Activated naive CD4-positive, alpha-beta T cell treated with Interleukin-2 at 50 U/mL for 16 hours (primary cell): Measurements from ENCODE around the gene AKR1C8.
"Not testable (repeated sequence)": the region's sequence is repeated elsewhere in the genome, so short reads cannot be mapped to it uniquely, and the experiment has no call there.

ENCODE experiments used
- DNase-seq: peaks from one replicate; pipeline ENCODE4 v3.0.0-alpha.2; 2020

The AKR1C8 gene

DNA sequence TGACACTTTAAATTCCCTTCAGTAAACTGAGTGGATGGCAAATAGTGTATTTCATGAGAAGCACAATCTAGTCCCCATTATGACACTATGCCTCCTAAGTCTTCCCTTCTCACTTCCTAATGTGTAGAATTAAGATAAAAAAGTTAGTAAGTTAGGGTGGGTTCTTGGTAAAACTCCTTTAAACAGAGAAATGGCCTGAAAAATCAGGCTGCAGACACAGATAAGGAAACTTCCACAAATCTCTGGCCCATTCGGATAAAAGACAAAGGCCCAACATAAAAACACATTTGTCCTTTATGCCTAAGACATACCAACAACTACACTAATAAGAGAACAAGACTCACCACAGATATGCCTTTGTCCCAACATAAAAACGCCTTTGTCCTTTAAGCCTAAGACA is 21.5 kb downstream of the AKR1C8 start:
- no peak for DNase-seq

DNA sequence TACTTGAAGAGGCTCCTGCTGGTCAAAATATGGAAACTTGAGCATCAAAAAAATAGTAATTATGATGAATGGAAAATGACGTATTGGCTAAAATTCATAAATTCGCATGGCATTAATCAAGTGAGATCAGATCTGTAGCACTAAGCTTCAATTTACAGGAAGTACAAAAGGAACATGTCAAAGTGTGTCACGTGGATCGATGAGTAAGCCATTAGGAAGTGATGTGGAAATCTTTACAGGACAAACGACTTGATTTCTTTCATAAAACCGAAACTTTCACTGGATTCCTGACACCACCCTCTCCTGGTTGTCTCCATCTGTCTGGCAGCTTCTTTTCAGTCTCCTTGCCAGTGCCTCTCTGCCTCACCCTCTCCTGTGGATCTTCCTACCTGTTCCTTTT is 25.8 kb downstream of the AKR1C8 start:
- DNase-seq = no peak

DNA sequence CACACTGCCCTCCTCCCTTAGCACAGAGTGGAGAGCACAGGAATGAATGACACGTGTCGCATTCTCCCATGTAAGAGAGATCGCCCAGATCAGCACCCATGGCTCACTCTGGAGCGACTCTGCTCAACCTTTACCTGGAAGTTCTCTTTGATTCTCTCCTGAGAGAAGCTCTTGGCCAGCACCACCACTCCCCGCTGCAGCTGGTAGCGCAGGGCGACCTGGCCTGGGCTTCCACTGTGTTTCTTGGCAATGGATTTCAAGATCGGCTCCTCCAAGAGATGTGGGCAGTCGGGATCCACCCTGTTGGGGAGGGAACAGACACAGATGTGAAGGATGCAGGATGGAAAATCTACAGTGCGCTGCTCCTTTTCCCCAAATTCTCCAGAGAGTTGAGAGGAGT is 27.4 kb downstream of the AKR1C8 start:
- no peak for DNase-seq

DNA sequence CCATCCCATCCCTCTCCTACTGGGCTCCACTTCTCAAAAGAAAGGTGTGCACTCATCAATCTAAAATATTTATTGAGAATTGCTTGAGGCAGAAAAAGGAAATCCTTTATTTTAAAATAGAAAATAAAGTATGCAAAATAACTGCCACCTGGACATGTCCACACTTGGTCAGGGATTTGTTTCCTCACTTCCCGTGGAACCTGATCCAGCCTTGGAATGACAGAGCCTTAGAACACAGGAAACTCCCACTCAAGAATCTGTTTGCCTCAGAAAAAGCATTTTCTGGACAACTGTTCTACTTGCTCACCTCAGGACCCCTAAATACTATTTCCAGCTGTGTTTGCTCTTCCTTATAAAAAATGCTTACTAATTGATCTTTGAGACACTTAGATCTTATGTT is 29.0 kb downstream of the AKR1C8 start:
- no peak for DNase-seq

DNA sequence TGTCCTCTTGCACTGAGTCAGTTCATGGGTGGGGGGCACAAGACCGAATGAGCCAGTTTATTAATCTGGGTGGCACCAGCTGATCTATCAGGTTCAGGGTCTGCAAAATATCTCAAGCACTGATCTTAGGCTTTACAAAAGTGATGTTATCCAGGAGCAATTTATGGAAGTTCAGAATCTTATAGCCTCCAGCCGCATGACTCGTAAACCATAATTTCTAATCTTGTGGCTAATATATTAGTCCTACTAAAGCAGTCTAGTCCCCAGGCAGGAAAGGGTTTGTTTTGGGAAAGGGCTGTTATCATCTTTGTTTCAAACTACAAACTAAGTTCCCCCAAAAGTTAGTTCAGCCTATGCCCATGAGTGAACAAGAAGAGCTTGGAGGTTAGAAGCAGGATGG is 33.9 kb downstream of the AKR1C8 start:
- no peak for DNase-seq

DNA sequence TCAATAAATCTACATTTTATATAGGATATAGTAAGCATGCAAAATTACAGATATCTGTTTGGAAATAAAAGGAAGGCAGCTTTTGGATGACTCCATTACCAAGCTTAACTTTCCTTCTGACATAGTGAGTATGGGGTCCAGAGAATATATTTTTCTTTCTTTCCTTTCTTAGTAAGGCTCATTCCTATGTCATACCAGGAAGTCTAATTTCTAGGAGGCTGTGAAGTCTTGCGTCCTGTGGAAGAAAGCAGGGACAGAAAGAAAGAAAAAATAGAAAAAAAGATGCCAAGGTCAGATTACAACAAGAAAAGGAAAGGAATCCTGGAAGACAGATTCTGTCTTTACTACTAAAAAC is 36.3 kb downstream of the AKR1C8 start:
- DNase-seq = no peak

DNA sequence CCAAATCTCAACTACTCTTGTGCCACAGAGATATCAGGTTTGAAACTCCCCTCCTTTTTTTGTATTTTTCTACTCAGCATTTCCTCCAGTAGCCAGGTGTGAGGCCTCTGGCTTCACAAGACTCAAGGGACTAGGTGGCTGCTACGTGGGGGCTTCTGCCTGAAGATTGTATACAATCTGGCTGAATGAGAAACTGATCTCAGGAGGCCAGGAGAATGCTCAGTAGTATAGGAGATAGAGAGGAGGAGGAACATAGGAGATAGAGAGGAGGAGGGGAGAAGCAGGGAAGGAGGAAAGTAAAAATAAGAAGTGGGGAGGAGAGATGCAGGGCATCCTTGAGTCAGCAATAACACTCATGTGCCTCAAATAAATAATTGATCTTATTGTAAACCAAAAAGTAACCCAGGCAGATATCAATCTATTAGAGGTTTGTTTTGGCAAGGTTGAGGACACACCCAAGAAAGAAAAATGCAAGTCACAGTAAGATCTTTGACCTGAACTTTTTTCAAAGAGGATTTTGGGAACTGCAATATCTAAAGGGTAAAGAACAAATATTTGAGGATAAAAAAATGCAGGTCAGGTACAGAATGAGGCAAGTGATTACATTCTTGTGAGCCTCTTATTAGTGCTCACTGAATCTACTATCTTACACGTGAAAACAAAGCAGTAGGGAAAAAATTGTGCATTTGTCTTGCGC is 36.8 kb downstream of the AKR1C8 start:
- DNase-seq = no peak

DNA sequence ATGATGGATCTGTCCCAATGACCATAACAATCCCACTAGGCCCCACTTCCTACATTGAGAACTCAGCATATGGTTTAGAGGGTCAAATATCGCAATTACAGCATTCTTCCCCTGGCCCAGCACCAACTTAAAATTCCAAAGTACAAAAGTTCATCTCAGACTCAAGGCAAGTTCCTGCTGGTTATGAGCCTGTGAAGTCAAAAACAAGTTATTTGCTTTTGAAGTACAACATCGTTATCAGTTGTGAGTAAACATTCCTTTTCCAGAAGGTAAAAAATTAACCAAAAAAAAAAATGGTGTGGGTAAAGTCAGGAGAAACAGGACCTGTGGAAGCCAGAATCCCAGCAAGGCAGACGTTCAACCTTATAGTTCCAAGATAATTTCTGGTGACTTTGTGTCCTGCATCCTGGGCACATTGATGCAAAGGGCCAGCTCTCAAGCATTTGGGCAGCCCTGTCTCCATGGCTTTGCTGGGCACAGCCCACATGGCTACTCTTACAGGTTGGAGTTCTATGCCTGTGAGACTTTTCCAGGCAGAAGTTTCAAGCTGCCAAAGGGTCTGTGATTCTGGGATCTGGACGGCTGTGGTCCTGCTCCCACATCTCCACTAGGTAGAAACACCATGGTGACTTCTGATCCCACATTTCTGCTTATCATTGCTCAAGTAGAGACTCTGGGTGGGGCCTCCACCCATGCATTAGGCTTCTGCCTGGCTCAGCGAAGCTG is 37.5 kb downstream of the AKR1C8 start:
- DNase-seq = no peak

DNA sequence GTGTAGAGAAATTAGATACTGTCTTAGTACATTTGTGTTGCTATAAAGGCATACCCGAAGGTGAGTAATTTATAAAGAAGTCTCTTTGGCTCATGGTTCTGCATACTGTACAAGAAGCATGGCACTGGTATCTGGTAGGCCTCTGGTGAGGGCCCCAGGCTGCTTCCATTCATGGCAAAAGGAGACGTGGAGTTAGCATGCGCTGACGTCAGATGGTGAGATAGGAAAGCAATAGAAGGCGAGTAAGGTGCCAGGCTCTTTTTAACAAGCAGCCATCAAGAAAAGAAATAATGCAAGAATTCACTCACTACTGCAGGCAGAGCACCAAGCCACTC is 38.1 kb downstream of the AKR1C8 start:
- no peak for DNase-seq

DNA sequence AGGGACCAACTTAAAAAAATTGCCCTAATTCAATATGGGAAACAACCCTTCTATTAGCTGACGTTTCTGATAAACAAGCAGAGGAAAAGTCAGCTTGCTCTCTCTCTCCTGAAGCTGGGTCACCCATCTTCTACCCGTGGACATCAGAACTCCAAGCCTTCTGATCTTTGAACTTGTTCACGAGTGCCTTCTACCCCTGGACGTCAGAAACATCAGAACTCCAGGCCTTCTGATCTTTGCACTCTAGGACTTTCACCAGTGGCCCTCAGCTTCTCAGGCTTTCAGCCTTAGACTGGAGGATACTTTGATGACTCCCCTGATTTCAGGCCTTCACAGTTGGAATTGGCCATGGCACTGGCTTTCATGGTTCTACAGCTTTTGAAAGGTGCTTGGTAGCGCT is 41.8 kb downstream of the AKR1C8 start:
- DNase-seq = no peak

DNA sequence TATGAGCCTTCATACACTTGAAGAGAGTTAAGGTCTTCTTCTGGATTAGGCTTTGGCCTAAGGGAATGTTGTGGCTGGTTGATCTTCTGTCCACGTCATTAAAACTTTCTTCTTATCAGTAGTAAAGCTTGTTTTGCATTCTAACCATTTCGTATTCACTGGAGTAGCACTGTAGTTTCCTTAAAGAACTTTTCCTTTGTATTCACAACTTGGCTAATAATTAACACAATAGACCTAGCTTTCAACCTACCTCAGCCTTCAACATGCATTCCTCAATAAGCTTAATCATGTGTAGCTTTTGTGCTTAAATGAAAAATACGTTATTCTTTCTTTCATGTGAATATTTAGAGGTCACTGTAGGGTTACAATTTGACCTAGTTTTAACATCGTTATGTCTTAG is 42.8 kb downstream of the AKR1C8 start:
- DNase-seq = no peak

DNA sequence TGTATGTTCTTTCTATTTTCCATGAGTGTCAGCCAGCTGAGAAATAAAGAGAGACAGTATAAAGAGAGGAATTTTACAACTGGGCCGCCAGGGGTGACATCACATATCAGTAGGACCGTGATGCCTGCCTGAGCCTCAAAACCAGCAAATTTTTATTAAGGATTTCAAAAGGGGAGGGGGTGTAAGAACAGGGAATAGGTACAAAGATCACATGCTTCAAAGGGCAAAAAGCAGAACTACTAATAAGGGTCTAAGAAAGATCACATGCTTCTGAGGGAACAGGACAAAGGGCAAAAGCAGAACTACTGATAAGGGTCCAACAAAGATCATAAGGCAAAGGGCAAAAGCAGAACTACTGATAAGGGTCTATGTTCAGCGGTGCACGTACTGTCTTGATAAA is 47.3 kb downstream of the AKR1C8 start:
- not testable (repeated sequence) for DNase-seq

DNA sequence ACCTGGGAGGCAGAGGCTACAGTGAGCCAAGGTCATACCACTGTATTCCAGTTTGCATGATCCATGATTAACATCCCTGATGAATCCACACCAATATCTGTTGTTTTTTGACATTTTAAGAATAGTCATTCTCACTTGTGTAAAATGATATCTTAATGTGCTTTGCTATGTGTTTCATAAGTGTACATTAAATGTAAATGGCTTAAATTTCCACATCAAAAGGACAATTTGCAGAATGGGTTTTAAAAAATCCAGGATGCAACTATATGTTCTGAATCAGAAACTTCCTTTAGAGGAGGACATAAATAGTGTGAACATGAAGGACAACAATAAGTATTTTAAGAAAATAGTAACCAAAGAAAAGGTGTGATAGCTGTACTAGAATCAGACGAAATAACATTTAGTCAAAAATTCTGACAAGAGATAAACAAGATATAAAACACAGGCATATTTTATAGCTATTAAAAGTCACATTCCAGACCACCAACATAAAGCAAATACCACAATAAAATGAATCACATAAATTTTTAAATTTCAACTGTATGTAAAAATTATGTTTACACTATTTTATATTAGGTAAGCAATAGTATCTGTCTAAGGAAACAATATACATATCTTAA is 48.4 kb downstream of the AKR1C8 start:
- no peak for DNase-seq

DNA sequence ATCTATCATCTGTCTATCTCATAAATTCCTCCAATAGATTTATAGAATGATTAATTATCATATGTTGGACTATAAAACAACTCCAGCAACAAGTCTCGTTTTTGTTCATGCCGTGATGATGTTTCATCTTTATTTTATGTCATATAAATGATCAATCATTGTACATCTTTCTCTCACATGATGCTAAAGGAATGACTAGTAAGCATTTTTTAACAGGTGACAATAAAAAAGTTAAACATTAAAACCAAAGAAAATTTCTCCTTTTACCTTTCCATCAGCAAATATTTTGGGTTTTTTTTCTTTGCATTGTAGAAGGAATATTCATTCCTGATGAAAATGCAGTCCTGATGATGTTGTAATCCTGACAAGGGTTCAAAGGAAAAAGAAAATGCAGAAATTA is 49.4 kb downstream of the AKR1C8 start:
- no peak for DNase-seq

DNA sequence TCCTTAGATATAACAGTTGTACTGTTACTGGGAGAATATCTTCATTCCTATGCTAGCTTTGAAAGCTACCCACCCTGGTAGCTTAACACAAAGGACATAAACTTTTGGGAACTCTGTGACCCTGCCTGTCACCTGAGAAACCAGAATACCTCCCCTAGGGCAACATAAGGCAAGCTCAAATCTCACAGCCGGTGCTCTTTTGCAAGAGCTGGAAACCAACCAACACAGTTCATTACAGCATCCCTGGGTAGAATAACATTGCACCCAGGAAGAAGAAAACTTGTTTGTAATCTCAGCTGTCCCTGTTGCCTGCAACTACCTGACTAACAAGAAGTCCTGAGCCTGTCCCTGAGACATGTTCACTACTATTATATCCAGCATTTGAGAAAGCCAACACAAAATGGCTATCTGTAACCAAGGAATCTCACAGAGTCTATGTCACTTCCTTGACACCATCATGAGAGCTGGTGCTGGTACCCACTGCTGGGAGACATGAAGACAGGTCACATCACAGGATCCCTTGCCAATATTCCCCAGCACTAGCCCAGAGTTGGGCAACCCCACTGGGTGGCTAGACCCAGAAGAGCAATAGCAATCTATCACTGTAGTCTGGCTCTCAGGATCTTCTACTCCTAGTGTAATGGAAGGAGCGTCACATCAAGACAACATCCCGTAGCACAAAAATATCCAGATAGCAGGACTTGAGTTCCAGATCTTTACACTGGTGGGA is 59.5 kb downstream of the AKR1C8 start:
- no peak for DNase-seq

DNA sequence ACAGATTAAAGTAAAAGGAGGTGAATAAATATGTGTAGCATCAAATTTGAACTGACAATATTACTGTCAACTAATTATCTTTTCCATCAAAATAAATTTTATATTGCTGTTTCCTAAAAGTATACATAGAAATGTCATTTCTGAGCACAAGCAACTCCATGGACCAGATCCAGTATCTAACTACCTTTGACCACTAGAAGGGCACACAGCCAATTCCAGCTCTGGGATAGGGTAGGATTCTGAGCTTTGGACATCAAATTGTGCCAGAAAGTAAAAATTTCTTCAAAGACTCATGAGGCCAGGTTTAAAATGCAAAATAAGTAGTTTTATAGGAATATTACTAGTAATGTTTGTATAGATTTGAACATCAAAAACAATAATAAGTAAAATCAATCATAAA is 61.1 kb downstream of the AKR1C8 start:
- no peak for DNase-seq

DNA sequence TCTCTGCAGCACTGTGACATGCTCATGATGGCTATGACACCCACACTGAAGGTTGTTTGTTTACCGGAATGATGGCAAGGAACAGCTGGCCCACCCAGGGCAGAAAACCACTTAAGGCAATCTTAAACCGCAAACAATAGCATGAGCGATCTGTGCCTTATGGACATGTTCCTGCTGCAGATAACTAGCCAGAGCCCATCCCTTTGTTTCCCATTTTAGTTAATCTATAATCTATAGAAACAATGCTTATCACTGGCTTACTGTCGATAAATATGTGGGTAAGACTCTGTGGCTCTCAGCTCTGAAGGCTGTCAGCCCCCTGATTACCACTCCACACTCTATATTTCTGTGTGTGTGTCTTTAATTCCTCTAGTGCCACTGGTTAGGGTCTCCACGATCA is 65.0 kb downstream of the AKR1C8 start:
- not testable (repeated sequence) for DNase-seq

DNA sequence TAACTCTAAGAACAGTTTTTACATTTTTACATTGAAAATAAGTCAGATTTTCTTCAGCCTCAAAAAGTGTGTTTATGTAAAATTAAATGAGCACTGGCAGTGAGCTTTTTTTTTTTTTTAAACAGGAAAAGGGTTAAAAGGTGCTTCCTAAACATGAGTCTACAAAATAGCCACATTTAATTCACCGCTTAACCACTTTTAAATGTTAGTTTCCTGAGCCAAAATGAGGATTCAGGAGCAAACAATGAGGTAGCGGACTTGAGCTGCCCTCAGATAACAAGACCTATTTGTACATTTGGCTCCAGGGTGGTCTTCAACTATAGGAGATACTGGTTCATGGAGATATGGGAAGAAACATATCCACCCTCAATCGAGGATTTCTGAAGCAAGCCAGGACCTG is 67.9 kb downstream of the AKR1C8 start:
- no peak for DNase-seq

DNA sequence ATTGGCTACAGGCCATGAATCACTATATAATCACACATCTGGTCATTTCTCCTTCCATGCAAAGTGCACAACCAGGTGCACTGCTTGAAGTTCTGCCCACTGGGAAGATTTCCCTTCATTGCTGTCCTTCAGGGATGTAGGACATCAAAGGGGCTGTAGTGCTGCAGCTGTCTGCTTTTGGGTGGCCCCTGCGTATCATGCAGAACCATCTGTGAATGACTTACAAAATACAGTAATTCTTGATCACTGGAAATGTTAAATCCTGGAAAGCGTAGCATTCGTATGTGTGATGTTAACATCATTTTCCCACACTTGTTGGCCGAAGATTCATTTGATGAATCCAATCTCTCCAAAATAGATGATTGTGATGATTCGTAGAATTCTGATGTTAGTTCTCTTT is 68.3 kb downstream of the AKR1C8 start:
- DNase-seq = no peak

DNA sequence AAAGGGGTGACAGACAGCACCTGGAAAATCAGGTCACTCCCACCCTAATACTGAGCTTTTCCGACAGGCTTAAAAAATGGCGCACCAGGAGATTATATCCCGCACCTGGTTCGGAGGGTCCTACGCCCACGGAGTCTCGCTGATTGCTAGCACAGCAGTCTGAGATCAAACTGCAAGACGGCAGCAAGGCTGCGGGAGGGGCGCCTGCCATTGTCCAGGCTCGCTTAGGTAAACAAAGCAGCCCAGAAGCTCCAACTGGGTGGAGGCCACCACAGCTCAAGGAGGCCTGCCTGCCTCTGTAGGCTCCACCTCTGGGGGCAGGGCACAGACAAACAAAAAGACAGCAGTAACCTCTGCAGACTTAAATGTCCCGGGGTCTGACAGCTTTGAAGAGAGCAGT is 75.1 kb downstream of the AKR1C8 start:
- DNase-seq = not testable (repeated sequence)

DNA sequence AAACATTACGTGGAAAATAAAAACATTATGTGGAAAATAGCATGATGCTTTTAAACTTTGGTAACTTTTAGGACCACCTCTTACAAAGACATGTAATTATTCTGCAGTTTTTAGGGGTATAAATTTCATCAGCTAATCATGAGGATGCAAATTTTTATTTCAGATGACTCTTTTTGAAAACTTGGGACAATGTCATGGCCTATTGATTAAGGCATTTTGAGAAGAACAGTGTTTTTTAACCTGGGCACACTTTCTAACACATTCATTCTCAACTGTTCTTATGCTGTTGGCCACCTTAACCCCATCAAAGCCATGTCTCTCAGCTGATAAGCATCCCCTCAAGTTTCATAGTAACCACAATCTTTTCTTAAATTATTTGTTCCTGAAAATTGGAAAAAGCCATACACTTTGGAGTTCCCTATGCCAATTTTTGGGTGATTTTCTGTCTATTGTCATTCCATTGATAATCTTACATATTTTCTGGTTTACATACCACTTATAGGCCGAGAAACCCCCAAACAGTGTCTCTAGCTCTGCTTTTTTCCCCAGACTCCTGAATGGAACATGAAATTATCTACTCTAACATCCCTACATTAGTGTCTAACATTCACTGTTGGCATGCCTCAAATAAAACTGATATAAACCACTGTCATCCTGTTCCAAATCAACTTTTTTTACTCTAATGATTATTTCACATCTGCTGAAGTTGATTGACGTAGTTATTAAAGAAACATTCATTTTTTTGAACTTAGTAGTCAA is 76.1 kb downstream of the AKR1C8 start:
- no peak for DNase-seq

DNA sequence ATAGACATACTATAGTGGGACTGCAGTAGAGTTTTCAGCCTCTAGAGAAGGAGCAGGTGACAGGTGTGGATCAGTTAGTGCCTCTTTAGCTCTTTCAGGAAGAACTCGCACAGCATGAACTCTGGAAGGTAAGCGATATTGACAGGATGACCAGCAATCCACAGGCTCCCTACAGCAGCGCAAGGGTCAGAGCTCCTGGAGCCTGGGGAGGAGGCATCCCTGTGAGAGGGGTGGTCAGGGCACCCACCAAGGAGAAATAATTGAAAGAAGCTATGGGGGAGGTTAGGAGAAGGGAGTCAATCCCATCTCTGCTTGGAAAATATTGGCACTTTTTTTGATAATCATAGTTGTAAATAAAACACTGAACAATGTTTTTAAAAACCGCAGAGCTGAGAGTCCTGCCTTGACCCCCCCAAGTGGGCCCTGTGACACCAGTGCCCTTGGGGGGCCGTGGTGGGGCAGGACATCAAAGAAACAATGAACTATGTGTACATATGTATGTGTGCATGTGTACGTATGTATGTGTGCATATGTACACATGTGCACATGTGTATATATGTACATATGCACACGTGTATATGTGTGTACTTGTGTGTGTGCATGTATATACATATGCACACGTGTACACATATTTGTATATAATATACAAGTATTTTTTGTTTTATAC is 77.0 kb downstream of the AKR1C8 start:
- DNase-seq = no peak

DNA sequence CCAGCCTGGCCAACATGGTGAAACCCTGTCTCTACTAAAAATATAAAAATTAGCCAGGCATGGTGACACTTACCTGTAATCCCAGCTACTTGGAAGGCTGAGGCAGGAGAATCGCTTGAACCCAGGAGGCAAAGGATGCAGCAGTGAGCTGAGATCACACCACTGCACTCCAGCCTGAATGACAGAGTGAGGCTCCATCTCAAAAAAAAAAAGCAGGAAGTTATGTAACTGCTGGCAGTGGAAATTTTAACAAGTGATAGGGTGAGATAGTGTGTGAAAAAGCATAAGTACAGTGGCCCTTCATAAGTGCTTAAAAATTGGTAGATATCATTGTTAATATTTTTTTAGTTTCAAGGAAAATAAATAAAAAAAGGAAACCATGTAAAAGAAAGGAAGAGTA is 78.4 kb downstream of the AKR1C8 start:
- no peak for DNase-seq
